A673 (cell line): ENCODE results near the gene LEP.

ENCODE experiments used
- EZH2 ChIP-seq: fragments of 200-600 bp; sonication (generic); IDR thresholded peaks from 2 replicates; pipeline ENCODE4 v1.6.1; 2017; ENCODE audit warnings: borderline replicate concordance, low read depth, mild to moderate bottlenecking, mixed read lengths, antibody characterized with exemption, low read length; ENCODE audit not compliant: poor library complexity, severe bottlenecking
- TF ChIP-seq, protein P1 (sequence below): fragments of 300-800, 200-600 bp; sonication (generic); conservative IDR thresholded peaks from 2 replicates; pipeline ENCODE4 v1.5.1; 2017; ENCODE audit warnings: low read depth, mild to moderate bottlenecking, antibody characterized with exemption, low read length, moderate library complexity, mixed read lengths

DNA sequence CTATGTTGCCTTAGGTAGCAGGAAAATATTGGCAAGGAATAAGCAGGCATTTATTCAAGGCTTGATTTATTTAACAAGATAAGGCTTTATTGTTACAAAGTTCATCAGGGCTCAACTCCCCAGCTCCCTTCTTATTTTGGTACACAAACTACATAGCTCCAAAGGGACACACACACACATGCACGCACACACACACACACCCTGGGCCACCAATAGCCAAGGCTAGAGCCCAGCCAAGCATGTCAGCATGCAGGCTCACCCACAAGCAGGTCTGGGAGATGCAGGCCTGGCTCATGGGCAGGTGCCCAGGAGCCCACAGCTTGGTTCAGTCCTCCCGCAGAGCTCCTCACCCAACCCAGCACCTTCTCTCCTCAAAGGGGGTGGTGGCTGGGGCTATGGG lies 23.4 kb downstream of the LEP start:
- TF ChIP-seq, protein P1, sequence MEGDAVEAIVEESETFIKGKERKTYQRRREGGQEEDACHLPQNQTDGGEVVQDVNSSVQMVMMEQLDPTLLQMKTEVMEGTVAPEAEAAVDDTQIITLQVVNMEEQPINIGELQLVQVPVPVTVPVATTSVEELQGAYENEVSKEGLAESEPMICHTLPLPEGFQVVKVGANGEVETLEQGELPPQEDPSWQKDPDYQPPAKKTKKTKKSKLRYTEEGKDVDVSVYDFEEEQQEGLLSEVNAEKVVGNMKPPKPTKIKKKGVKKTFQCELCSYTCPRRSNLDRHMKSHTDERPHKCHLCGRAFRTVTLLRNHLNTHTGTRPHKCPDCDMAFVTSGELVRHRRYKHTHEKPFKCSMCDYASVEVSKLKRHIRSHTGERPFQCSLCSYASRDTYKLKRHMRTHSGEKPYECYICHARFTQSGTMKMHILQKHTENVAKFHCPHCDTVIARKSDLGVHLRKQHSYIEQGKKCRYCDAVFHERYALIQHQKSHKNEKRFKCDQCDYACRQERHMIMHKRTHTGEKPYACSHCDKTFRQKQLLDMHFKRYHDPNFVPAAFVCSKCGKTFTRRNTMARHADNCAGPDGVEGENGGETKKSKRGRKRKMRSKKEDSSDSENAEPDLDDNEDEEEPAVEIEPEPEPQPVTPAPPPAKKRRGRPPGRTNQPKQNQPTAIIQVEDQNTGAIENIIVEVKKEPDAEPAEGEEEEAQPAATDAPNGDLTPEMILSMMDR: no peak
- TF ChIP-seq EZH2: no peak
